Tibial artery (tissue), 4 donors: ENCODE results near the gene ARFGEF3.

Experiments
- DNase-seq, 2 donors: peaks; one replicate each; pipeline ENCODE4 v3.0.0-alpha.2; 2019
- H3K27ac ChIP-seq, 2 donors: fragments of 200-600 bp; sonication (generic) in 1 of 2; 1 replicate in 1 of 2; 2 replicates in 1 of 2; pipeline ENCODE4 v1.5.1; 2018 to 2019; ENCODE audit warnings: mild to moderate bottlenecking in 1 of 2
- H3K27me3 ChIP-seq, 2 donors: fragments of 200-600 bp; sonication (generic) in 1 of 2; one replicate each; pipeline versions ENCODE4 v1.5.1 to v1.6.0; 2016 to 2019
- H3K36me3 ChIP-seq, 3 donors: fragments of 200-600 bp; sonication (generic) in 2 of 3; one replicate each; pipeline ENCODE4 v1.5.1; 2016 to 2019; ENCODE audit warnings: mild to moderate bottlenecking in 2 of 3
- H3K4me1 ChIP-seq, 4 donors: fragments of 200-600 bp; sonication (generic) in 2 of 4; 1 replicate in 3 of 4; 2 replicates in 1 of 4; pipeline ENCODE4 v1.5.1; 2016 to 2019
- H3K4me3 ChIP-seq, 2 donors: fragments of 200-600 bp; sonication (generic) in 1 of 2; 1 replicate in 1 of 2; 2 replicates in 1 of 2; pipeline ENCODE4 v1.5.1; 2018 to 2019; ENCODE audit warnings: mild to moderate bottlenecking in 2 of 2
- H3K9me3 ChIP-seq, 3 donors: fragments of 200-600 bp; sonication (generic) in 1 of 3; one replicate each; pipeline ENCODE4 v1.5.1; 2016 to 2019
- intact Hi-C: fragments of 100-400 bp; cut with DNase I; formaldehyde crosslinking; loops from one replicate; pipeline ENCODE4 v1.15.0; 2023; ENCODE audit warnings: low total_unique reads
- TF ChIP-seq, protein P1 (sequence below), 2 experiments: fragments of 200-600 bp in 1 of 2; fragments of 450-650 bp in 1 of 2; IDR thresholded peaks; one replicate each; pipeline ENCODE4 v1.5.1; 2017 to 2019; ENCODE audit warnings: antibody characterized with exemption in 2 of 2, mild to moderate bottlenecking in 1 of 2, moderate library complexity in 1 of 2

The ARFGEF3 gene, protein sequence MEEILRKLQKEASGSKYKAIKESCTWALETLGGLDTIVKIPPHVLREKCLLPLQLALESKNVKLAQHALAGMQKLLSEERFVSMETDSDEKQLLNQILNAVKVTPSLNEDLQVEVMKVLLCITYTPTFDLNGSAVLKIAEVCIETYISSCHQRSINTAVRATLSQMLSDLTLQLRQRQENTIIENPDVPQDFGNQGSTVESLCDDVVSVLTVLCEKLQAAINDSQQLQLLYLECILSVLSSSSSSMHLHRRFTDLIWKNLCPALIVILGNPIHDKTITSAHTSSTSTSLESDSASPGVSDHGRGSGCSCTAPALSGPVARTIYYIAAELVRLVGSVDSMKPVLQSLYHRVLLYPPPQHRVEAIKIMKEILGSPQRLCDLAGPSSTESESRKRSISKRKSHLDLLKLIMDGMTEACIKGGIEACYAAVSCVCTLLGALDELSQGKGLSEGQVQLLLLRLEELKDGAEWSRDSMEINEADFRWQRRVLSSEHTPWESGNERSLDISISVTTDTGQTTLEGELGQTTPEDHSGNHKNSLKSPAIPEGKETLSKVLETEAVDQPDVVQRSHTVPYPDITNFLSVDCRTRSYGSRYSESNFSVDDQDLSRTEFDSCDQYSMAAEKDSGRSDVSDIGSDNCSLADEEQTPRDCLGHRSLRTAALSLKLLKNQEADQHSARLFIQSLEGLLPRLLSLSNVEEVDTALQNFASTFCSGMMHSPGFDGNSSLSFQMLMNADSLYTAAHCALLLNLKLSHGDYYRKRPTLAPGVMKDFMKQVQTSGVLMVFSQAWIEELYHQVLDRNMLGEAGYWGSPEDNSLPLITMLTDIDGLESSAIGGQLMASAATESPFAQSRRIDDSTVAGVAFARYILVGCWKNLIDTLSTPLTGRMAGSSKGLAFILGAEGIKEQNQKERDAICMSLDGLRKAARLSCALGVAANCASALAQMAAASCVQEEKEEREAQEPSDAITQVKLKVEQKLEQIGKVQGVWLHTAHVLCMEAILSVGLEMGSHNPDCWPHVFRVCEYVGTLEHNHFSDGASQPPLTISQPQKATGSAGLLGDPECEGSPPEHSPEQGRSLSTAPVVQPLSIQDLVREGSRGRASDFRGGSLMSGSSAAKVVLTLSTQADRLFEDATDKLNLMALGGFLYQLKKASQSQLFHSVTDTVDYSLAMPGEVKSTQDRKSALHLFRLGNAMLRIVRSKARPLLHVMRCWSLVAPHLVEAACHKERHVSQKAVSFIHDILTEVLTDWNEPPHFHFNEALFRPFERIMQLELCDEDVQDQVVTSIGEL (N-terminal part only)

GRCh38 chr6:138161338-138162110, at the start of gene ARFGEF3:
Gene ARFGEF3 (plus strand): TSS chr6:138161939. CDS start chr6:138162087, 148 bp downstream.
- Histone ChIP-seq H3K27ac (no peak within 1 kb of the TSS), H3K27me3 (peaks cover 0 to 23% of the 10 kb centered on the region in 2 donors), H3K4me1 (peaks cover 0 to 16% (median 9%) of the 10 kb centered on the region in 4 donors), H3K4me3 (peak within 1 kb of the TSS; percentile 44 to 57), H3K9me3 (no peaks in the 10 kb centered on the region), H3K36me3 (no peaks in the 10 kb centered on the region)
- no peak for DNase-seq
- intact Hi-C loops, result no loop called here
- TF ChIP-seq, protein P1, sequence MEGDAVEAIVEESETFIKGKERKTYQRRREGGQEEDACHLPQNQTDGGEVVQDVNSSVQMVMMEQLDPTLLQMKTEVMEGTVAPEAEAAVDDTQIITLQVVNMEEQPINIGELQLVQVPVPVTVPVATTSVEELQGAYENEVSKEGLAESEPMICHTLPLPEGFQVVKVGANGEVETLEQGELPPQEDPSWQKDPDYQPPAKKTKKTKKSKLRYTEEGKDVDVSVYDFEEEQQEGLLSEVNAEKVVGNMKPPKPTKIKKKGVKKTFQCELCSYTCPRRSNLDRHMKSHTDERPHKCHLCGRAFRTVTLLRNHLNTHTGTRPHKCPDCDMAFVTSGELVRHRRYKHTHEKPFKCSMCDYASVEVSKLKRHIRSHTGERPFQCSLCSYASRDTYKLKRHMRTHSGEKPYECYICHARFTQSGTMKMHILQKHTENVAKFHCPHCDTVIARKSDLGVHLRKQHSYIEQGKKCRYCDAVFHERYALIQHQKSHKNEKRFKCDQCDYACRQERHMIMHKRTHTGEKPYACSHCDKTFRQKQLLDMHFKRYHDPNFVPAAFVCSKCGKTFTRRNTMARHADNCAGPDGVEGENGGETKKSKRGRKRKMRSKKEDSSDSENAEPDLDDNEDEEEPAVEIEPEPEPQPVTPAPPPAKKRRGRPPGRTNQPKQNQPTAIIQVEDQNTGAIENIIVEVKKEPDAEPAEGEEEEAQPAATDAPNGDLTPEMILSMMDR (IDR thresholded peaks at IDR 0.05), result no peak

GRCh38 chr6:138113588-138114210, 48.0 kb upstream of the ARFGEF3 start:
- Histone ChIP-seq H3K36me3 (no peaks in the 10 kb centered on the region), H3K27ac (no peak overlapping the region), H3K4me1 (peaks cover 0 to 6% (median 3%) of the 10 kb centered on the region in 4 donors), H3K9me3 (no peaks in the 10 kb centered on the region), H3K4me3 (no peak overlapping the region), H3K27me3 (peaks cover 0 to 8% of the 10 kb centered on the region in 2 donors)
- DNase-seq, result no peak
- intact Hi-C loops, result loop anchor here (5.0 to 10.0 kb wide), 3 partner anchors 291 to 481 kb away; partner anchors contain the start of gene HEBP2
- TF ChIP-seq, protein P1 (IDR thresholded peaks at IDR 0.05), result no peak

DNA sequence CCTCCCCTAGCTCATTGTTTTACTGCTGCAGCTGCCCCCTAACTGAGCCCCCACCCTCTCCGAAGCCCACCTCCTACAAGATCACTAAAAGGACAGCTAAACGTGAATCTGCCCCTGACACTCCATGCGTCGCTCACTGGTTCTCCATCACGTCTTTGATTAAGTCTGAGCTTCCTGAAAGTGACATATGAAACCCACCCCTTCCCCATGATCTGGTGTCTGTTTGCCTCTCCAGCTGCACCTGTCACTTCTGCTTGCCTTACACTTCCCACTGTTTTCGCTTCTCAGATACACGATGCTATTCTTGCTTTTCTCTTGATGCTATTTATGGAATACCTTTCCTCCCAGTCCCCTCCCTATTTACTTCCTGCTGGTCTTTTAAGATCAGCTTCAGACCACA, 46.5 kb upstream of the ARFGEF3 start:
- Histone ChIP-seq H3K4me3 (no peak overlapping the region), H3K27ac (no peak overlapping the region), H3K36me3 (no peaks in the 10 kb centered on the region), H3K9me3 (no peaks in the 10 kb centered on the region), H3K4me1 (no peaks in the 10 kb centered on the region), H3K27me3 (peaks cover 0 to 8% of the 10 kb centered on the region in 2 donors)
- intact Hi-C loops, result loop anchor here (5.0 to 10.0 kb wide), 3 partner anchors 290 to 652 kb away; partner anchors contain the start of gene HEBP2
- TF ChIP-seq, protein P1 (IDR thresholded peaks at IDR 0.05), result no peak
- DNase-seq, result no peak

- peaks cover 0 to 8% of the 10 kb centered on the region in 2 donors for H3K27me3 ChIP-seq
- intact Hi-C loops, result loop anchor here (5.0 to 10.0 kb wide), 3 partner anchors 289 to 651 kb away; partner anchors contain the start of gene HEBP2
- H3K27ac ChIP-seq, result no peak overlapping the region
- H3K4me1 ChIP-seq, result no peaks in the 10 kb centered on the region
- no peaks in the 10 kb centered on the region for H3K36me3 ChIP-seq
- DNase-seq, result peak in 1 of 2 donors; percentile 44
- no peaks in the 10 kb centered on the region for H3K9me3 ChIP-seq
- TF ChIP-seq, protein P1 (IDR thresholded peaks at IDR 0.05), result peak; percentile 57 to 72
- H3K4me3 ChIP-seq, result no peak overlapping the region
Measured at GRCh38 chr6:138115877-138116660, 45.7 kb upstream of the ARFGEF3 start.
